Upper lobe of left lung (tissue), 6 donors: Measurements from ENCODE around the gene FARP1. TPM values are rescaled to one million over a fixed set of nuclear protein-coding genes. Genes with fewer than 3 reads are reported as not detected.

ENCODE experiments used
- ATAC-seq, 2 donors: fragments of 200-7000 bp; cut with Tn5 transposase; one replicate each; pipeline ENCODE4 v1.9.1; 2022; ENCODE audit warnings: mild to moderate bottlenecking in 2 of 2, moderate library complexity in 2 of 2; ENCODE audit not compliant: low FRiP score in 2 of 2
- DNase-seq, 2 donors: peaks; one replicate each; pipeline ENCODE4 v3.0.0-alpha.2; 2019 to 2020
- H3K27ac ChIP-seq, 4 donors: fragments of 200-600 bp; sonication (generic); one replicate each; pipeline ENCODE4 v1.5.1; 2016 to 2019
- H3K27me3 ChIP-seq, 4 donors: fragments of 200-600 bp; sonication (generic); one replicate each; pipeline ENCODE4 v1.5.1; 2017 to 2019
- H3K36me3 ChIP-seq, 4 donors: fragments of 200-600 bp; sonication (generic); one replicate each; pipeline ENCODE4 v1.5.1; 2016 to 2019
- H3K4me1 ChIP-seq, 4 donors: fragments of 200-600 bp; sonication (generic); one replicate each; pipeline ENCODE4 v1.5.1; 2018 to 2019
- H3K4me3 ChIP-seq, 4 donors: fragments of 200-600 bp; sonication (generic); one replicate each; pipeline ENCODE4 v1.5.1; 2017 to 2019; ENCODE audit warnings: mild to moderate bottlenecking in 2 of 4, moderate library complexity in 1 of 4
- H3K9me3 ChIP-seq, 4 donors: fragments of 200-600 bp; sonication (generic); one replicate each; pipeline ENCODE4 v1.5.1; 2018 to 2019
- CTCF ChIP-seq, 6 experiments: fragments of 450-650 bp in 4 of 6; fragments of 200-600 bp in 2 of 6; sonication (generic) in 2 of 6; IDR thresholded peaks; one replicate each; pipeline ENCODE4 v1.5.1; 2016 to 2019; ENCODE audit warnings: antibody characterized with exemption in 6 of 6
- EP300 ChIP-seq, 4 donors: sonication (generic); formaldehyde crosslinking; IDR thresholded peaks; one replicate each; pipeline ENCODE4 v1.5.1; 2017; ENCODE audit warnings: antibody characterized with exemption in 4 of 4, control low read depth in 2 of 4
- POLR2A ChIP-seq, 4 donors: fragments of 450-650 bp; IDR thresholded peaks; one replicate each; pipeline ENCODE4 v1.5.1; 2016 to 2017; ENCODE audit warnings: antibody characterized with exemption in 4 of 4, mild to moderate bottlenecking in 2 of 4
- POLR2AphosphoS5 ChIP-seq, 2 donors: sonication (generic); formaldehyde crosslinking; IDR thresholded peaks; one replicate each; pipeline ENCODE4 v1.5.1; 2017; ENCODE audit warnings: antibody characterized with exemption in 2 of 2
- WGBS, 2 donors: methylation state at CpG; one replicate each; pipeline ENCODE4 v1.1.5; 2017 to 2018; 5-methylcytosine and 5-hydroxymethylcytosine counted together
- total RNA-seq, 6 donors: library from RNA; depleted of rRNA in 4 of 6; stranded (reverse); fragments of >200 nt in 4 of 6; gene quantifications; one replicate each; pipeline versions ENCODE4 v1.1.0 to v1.2.1, GENCODE V29; 2016 to 2021
- donor health status: DM: no; HTN: no; CAD: no; lungs with moderate emphysema.
- donor health status: DM: no; HTN: yes; CAD: no; lungs with severe emphysema.

FARP1 gene
- total RNA-seq, 6 donors from 2014 or later: 65.7 to 111 (median 91.8) TPM

GRCh38 chr13:98487016-98487415, 344.1 kb downstream of the FARP1 start:
- no peak overlapping the region for H3K4me3 ChIP-seq
- no peaks in the 10 kb centered on the region for H3K36me3 ChIP-seq
- DNase-seq (no peak), ATAC-seq (no peak)
- 96% methylated on average over 5 of the region's 5 CpGs for WGBS, 2 donors
- no peak overlapping the region for H3K27ac ChIP-seq
- no peaks in the 10 kb centered on the region for H3K27me3 ChIP-seq
- TF ChIP-seq POLR2A (IDR thresholded peaks at IDR 0.05) (no peak), EP300 (IDR thresholded peaks at IDR 0.05) (no peak), POLR2AphosphoS5 (IDR thresholded peaks at IDR 0.05) (no peak), CTCF (IDR thresholded peaks at IDR 0.05) (no peak)
- H3K9me3 ChIP-seq: no peaks in the 10 kb centered on the region
- H3K4me1 ChIP-seq: peaks cover 45 to 73% (median 48%) of the 10 kb centered on the region in 4 donors

- ATAC-seq (no peak), DNase-seq (no peak)
- Histone ChIP-seq H3K4me1 (peaks cover 40 to 69% (median 44%) of the 10 kb centered on the region in 4 donors), H3K9me3 (no peaks in the 10 kb centered on the region), H3K36me3 (no peaks in the 10 kb centered on the region), H3K27ac (no peak overlapping the region), H3K27me3 (no peaks in the 10 kb centered on the region), H3K4me3 (no peak overlapping the region)
- TF ChIP-seq CTCF (IDR thresholded peaks at IDR 0.05) (no peak), POLR2A (IDR thresholded peaks at IDR 0.05) (no peak), EP300 (IDR thresholded peaks at IDR 0.05) (no peak), POLR2AphosphoS5 (IDR thresholded peaks at IDR 0.05) (no peak)
- 73 to 77% methylated on average over 5 of the region's 5 CpGs for WGBS, 2 donors
Observed at GRCh38 chr13:98487522-98487921, 344.6 kb downstream of the FARP1 start.

DNA sequence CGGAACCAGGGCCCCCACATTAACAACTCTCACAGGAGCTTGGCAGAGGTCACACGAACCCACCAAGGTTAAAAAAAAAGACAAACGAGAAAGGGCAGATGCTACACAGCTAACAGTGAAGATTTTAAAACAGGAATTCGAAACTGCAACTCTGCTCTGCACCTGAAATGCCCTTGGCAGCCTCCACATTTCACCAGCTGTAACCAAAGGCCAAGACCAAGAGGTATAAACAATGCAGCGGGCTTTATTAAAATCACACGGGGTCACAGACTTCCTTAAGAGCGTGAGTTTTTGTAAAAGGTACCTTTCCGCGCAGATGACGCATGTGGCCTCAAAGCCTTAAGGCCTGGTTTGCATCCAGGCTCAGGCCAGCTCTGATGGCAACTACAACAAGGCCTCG, 345.8 kb downstream of the FARP1 start:
- DNase-seq (no peak), ATAC-seq (no peak)
- TF ChIP-seq EP300 (IDR thresholded peaks at IDR 0.05): no peak
- no peak for TF ChIP-seq POLR2AphosphoS5 (IDR thresholded peaks at IDR 0.05)
- TF ChIP-seq CTCF (IDR thresholded peaks at IDR 0.05): no peak
- no peak for TF ChIP-seq POLR2A (IDR thresholded peaks at IDR 0.05)
- Histone ChIP-seq H3K9me3 (no peaks in the 10 kb centered on the region), H3K4me1 (peaks cover 28 to 57% (median 32%) of the 10 kb centered on the region in 4 donors), H3K27ac (no peak overlapping the region), H3K27me3 (no peaks in the 10 kb centered on the region), H3K4me3 (no peak overlapping the region), H3K36me3 (no peaks in the 10 kb centered on the region)
- WGBS, 2 donors: 82 to 88% methylated on average over 11 of the region's 11 CpGs

GRCh38 chr13:98489446-98490194, 346.7 kb downstream of the FARP1 start:
- Histone ChIP-seq H3K9me3 (no peaks in the 10 kb centered on the region), H3K4me3 (no peak overlapping the region), H3K27me3 (no peaks in the 10 kb centered on the region), H3K36me3 (peaks cover 0 to 1% (median 0%) of the 10 kb centered on the region in 4 donors), H3K4me1 (peaks cover 19 to 50% (median 23%) of the 10 kb centered on the region in 4 donors), H3K27ac (peak overlapping the region in 1 of 4 donors; percentile 11)
- DNase-seq (no peak), ATAC-seq (no peak)
- TF ChIP-seq POLR2A (IDR thresholded peaks at IDR 0.05) (no peak), POLR2AphosphoS5 (IDR thresholded peaks at IDR 0.05) (no peak), EP300 (IDR thresholded peaks at IDR 0.05) (no peak), CTCF (IDR thresholded peaks at IDR 0.05) (no peak)
- WGBS, 2 donors: 89 to 91% methylated on average over 8 of the region's 8 CpGs
